Skeletal muscle satellite cell (primary cell): Measurements from ENCODE around the gene SQOR.

Experiments used
- H3K27me3 ChIP-seq: 2 replicates; pipeline ENCODE4 v1.7.0; 2013; ENCODE audit warnings: low read length; ENCODE audit not compliant: control insufficient read depth, insufficient read depth
- H3K36me3 ChIP-seq: 2 replicates; pipeline ENCODE4 v1.7.0; 2013; ENCODE audit warnings: mild to moderate bottlenecking, control low read depth, low read length; ENCODE audit not compliant: insufficient read depth
- H3K4me1 ChIP-seq: 2 replicates; pipeline ENCODE4 v1.7.0; 2013; ENCODE audit warnings: low read length; ENCODE audit not compliant: control insufficient read depth, insufficient read depth
- H3K4me2 ChIP-seq: 2 replicates; pipeline ENCODE4 v1.7.0; 2013; ENCODE audit warnings: mild to moderate bottlenecking, low read length
- H3K4me3 ChIP-seq: 2 replicates; pipeline ENCODE4 v1.7.0; 2013; ENCODE audit warnings: low read length
- H3K9ac ChIP-seq: 2 replicates; pipeline ENCODE4 v1.7.0; 2013; ENCODE audit warnings: mild to moderate bottlenecking, low read depth, low read length, moderate library complexity
- H3K9me3 ChIP-seq: replicated peaks from 2 replicates; pipeline ENCODE4 v1.7.0; 2013; ENCODE audit warnings: mild to moderate bottlenecking, control low read depth, low read length

SQOR gene

DNA sequence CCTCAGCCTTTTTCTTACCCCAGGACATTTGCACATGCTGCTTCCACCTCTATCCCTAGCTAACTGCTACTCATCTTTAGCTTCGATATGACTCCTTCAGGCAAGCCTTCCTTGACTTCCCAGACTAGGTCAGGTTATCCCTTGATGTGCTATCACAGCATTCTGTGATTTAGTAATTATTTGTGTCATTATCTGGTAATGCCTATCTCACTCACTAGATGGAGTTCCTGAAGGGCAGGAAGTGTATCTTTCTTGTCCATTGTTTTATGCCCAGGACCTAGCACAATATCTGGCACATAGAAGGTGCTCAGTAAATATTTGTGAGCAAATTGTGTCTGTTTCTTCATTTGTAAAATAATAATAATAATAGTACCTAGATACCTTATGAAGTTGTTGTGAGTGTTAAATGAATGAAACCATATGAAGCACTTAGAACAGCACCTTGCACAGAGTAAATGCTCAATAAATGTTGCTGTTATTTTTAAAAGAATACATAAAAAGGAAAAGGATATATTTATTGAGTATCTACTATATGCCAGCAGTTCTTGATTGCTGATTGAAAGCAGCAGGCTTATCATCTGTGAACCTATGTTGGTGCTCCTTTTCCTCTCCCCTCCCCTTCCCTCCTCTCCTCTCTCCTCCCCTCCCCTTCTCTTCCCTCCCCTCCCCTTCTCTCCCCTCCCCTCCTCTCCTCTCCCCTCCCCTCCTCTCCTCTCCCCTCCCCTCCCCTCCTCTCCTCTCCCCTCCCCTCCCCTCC, 31.5 kb downstream of the SQOR start:
- peaks cover 18% of the 10 kb centered on the region for H3K36me3 ChIP-seq
- no peak overlapping the region for H3K4me3 ChIP-seq
- H3K27me3 ChIP-seq: no peaks in the 10 kb centered on the region
- no peak overlapping the region for H3K4me2 ChIP-seq
- no peaks in the 10 kb centered on the region for H3K9me3 ChIP-seq
- peaks cover 11% of the 10 kb centered on the region for H3K4me1 ChIP-seq
- no peak overlapping the region for H3K9ac ChIP-seq

DNA sequence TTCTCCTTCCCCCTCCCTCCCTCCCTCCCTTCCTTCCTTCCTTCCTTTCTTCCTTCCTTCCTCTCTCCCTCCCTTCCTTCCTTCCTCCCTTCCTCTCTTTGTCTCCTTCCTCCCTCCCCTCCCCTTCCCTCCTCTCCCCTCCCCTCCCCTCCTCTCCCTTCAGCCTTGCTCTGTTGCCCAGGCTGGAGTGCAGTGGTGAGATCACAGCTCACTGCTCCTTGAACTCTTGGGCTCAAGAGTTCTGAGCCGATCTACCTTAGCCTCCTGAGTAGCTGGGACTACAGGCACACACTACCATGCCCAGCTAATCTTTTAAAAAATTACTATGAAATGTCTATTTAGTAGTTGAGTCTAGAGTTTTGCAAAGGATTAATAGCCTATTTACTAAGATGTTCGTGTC, 32.2 kb downstream of the SQOR start:
- Histone ChIP-seq H3K9me3 (no peaks in the 10 kb centered on the region), H3K4me1 (peaks cover 10% of the 10 kb centered on the region), H3K9ac (no peak overlapping the region), H3K27me3 (no peaks in the 10 kb centered on the region), H3K4me2 (no peak overlapping the region), H3K4me3 (no peak overlapping the region), H3K36me3 (peaks cover 17% of the 10 kb centered on the region)

DNA sequence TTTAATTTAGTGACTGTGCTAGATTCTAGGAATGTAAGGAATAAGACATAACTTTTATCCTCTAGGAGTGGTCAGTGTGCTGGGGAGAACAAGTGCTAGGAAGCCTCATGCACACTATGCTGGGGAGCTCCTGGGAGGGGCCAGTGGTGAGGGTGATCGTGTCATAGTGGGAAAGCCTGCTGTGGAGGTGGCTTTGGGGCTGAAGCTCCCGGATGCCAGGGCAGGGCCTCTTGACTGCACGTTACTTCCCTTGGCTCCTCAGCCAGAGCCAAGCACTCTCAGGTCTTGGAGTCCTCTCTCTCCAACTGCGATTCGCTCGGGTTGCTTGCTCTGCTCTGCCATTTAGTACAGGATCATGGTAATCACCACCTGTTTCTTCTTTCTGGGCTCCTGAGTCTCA, 33.6 kb downstream of the SQOR start:
- no peak overlapping the region for H3K4me3 ChIP-seq
- peaks cover 10% of the 10 kb centered on the region for H3K4me1 ChIP-seq
- H3K9ac ChIP-seq: no peak overlapping the region
- H3K4me2 ChIP-seq: no peak overlapping the region
- no peaks in the 10 kb centered on the region for H3K9me3 ChIP-seq
- no peaks in the 10 kb centered on the region for H3K27me3 ChIP-seq
- H3K36me3 ChIP-seq: peaks cover 11% of the 10 kb centered on the region

DNA sequence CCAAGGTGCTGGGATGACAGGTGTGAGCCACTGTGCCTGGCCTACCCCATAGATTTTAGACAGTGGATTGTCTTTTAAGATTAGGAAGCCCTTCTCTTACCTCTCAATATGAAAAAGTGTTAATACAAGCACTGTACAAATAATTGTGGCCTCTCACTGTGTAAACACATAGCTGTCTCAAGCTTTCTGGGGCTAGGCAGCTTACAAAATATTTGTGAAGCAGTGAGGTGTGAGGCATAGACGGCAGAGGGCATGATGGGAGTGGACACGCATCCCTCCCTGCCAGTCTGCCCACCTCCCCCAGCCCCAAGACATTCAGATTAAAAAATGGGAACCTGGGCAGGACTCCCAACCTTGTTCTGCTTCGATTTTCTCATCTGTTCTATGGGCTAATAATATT, 34.6 kb downstream of the SQOR start:
- Histone ChIP-seq H3K4me3 (no peak overlapping the region), H3K36me3 (peaks cover 6% of the 10 kb centered on the region), H3K27me3 (no peaks in the 10 kb centered on the region), H3K4me1 (peaks cover 4% of the 10 kb centered on the region), H3K9me3 (no peaks in the 10 kb centered on the region), H3K9ac (no peak overlapping the region), H3K4me2 (no peak overlapping the region)

DNA sequence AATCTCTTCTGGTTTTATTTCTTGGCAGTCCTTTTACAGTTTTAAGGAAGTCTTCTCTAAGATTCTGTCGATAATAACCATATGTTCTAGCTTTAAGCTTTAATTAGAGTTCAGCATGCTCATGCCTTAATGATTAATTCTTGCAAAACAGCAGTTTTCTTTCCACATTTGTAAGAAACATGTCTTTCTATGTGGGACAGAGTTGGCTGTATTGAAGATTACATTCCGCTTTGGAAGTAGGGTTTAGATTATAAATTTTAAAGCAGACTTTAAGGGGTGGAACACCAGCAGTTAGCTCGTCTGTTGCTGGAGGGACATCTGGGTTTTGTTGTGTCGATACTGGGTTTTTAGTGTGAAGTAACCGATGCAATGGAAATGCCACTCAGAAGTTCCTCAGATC, 35.3 kb downstream of the SQOR start:
- no peaks in the 10 kb centered on the region for H3K9me3 ChIP-seq
- H3K4me2 ChIP-seq: no peak overlapping the region
- peaks cover 1% of the 10 kb centered on the region for H3K4me1 ChIP-seq
- peaks cover 6% of the 10 kb centered on the region for H3K36me3 ChIP-seq
- no peaks in the 10 kb centered on the region for H3K27me3 ChIP-seq
- H3K9ac ChIP-seq: no peak overlapping the region
- no peak overlapping the region for H3K4me3 ChIP-seq

DNA sequence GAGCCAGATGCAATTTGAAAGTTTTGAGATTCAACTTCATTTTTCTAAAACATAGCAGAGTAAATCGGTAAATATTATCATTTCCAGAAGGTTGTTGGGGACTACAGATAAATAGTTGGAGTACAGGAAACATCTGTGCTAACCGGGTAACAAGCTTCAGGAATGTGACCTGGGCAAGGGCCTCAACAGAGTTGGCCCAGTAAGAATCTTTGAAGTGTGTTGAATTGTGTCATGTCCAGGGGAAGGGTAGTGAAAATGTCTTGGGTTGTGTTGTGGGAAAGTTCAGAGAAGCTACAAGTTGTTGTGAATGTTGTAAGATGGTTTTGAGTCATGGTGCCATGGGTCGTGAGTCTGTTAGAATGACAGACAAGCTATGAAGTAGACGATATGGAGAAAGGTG, 35.7 kb downstream of the SQOR start:
- Histone ChIP-seq H3K9ac (no peak overlapping the region), H3K9me3 (no peaks in the 10 kb centered on the region), H3K36me3 (peaks cover 6% of the 10 kb centered on the region), H3K4me1 (no peaks in the 10 kb centered on the region), H3K4me2 (no peak overlapping the region), H3K4me3 (no peak overlapping the region), H3K27me3 (no peaks in the 10 kb centered on the region)

DNA sequence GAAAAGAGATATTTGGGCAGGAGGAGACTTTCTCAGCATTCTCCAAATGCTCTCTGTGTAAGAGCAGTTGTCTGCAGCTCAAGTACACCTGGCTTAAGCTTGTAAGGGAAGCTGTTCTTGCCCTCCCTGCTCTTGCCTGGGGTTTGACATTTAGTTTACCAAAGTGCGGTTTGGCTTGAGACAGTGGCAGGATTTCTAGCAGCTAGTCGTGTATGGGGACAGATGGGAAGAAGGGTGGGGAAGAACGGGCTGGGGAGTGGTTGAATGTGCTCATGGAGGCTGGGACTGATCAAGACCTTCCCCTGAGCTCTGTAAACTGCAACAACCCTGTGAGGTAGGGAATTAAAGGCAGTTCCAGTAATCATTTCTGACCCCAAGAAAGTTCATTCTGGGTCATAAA, 39.8 kb downstream of the SQOR start:
- Histone ChIP-seq H3K9ac (no peak overlapping the region), H3K4me3 (no peak overlapping the region), H3K4me2 (no peak overlapping the region), H3K27me3 (no peaks in the 10 kb centered on the region), H3K9me3 (no peaks in the 10 kb centered on the region), H3K36me3 (peaks cover 9% of the 10 kb centered on the region), H3K4me1 (no peaks in the 10 kb centered on the region)

DNA sequence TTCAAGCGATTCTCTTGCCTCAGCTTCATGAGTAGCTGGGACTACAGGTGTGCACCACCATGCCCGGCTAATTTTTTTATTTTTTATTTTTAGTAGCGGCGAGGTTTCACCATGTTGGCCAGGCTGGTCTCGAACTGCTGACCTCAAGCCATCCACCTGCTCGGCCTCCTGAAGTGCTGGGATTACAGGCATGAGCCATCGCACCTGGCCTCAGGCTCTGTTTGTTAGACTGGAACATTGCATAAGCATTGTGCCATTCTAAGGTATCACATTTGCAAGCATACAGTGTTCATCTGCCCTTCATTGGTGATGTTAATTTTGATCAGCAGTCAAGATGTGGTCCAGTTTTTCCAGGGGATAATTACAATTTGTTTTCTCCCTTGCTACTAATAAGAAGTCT, 43.0 kb downstream of the SQOR start:
- Histone ChIP-seq H3K9ac (no peak overlapping the region), H3K4me2 (no peak overlapping the region), H3K4me1 (no peaks in the 10 kb centered on the region), H3K4me3 (no peak overlapping the region), H3K27me3 (no peaks in the 10 kb centered on the region), H3K9me3 (no peaks in the 10 kb centered on the region), H3K36me3 (peaks cover 3% of the 10 kb centered on the region)

DNA sequence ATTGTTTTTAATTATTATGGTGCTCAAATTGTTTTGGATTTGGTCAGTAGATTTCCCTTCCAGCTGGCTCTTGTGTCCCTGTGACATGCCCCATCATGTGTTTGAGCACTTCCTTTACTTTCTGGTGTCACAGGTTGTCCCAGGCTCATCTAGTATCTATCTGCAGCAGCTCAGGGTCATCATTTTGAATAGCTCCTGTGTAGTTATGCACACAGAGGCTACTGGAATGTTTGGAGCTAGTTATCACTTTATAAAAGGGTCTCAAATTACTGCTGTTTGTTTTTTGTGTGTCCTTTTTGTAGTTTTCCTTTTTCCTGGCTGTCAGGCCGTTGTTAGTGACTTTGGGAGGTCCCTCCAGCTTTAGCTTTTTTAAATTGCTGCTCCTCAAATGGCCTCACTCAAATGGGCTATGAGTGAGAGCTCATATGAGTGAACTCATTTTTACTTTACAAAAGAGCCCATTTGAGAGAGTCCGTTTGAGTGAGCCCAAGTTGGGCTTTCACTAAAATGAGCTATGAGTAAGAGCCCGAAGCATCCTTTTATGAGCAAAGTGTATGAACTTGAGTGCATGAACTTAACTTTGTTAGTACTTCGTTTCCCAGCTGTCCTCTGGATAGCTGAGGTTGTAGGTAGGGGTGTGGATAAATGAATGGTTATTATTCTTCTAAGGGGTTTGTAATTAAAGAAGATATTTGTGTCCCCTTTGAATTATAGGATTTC, 43.8 kb downstream of the SQOR start:
- Histone ChIP-seq H3K9ac (no peak overlapping the region), H3K4me1 (no peaks in the 10 kb centered on the region), H3K4me2 (no peak overlapping the region), H3K4me3 (no peak overlapping the region), H3K27me3 (no peaks in the 10 kb centered on the region), H3K36me3 (peaks cover 9% of the 10 kb centered on the region), H3K9me3 (no peaks in the 10 kb centered on the region)

DNA sequence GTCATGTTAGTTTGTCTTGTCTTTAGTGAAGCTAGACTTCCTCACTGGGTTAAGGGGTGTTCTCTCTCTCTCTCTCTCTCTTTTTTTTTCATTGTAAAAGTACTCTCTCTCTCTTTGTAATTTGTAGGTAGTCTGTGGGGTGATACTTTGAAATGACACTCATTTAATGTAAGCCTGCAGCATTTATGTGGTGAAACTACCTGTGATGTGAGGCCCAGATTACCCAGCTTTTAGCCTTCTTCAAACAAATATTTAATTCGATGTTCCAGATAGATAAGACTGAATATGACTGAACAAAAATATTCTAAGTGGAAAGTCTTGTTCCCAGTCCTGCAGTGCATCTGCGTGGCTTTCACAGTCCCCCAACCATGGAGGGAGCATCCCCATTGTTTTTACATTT, 49.7 kb downstream of the SQOR start:
- Histone ChIP-seq H3K4me2 (no peak overlapping the region), H3K9me3 (no peaks in the 10 kb centered on the region), H3K4me3 (no peak overlapping the region), H3K9ac (no peak overlapping the region), H3K4me1 (no peaks in the 10 kb centered on the region), H3K36me3 (peaks cover 26% of the 10 kb centered on the region), H3K27me3 (no peaks in the 10 kb centered on the region)

DNA sequence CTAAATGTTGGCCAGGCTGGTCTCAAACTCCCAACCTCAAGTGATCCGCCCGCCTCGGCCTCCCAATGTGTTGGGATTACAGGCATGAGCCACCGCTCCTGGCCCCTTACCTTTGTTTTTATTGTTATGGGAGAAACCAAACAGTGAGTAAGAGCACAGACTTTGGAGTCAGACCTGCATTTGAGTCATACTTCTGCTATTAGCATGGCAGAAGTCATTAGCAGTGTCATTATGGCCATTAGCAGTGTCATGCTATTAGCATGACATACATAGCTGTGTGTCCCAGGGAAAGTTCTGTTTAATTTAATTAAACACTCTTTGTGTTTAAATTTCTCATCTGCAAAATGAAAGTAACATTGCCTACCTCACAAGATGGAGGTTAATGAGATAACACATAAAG, 54.8 kb downstream of the SQOR start:
- H3K4me2 ChIP-seq: no peak overlapping the region
- H3K4me3 ChIP-seq: no peak overlapping the region
- peaks cover 33% of the 10 kb centered on the region for H3K36me3 ChIP-seq
- H3K4me1 ChIP-seq: no peaks in the 10 kb centered on the region
- no peaks in the 10 kb centered on the region for H3K27me3 ChIP-seq
- no peak overlapping the region for H3K9ac ChIP-seq
- no peaks in the 10 kb centered on the region for H3K9me3 ChIP-seq
